Esophagus muscularis mucosa (tissue), 2 donors: Measurements from ENCODE around the gene CLINT1.

Experiments
- EP300 ChIP-seq: sonication (generic); formaldehyde crosslinking; IDR thresholded peaks from one replicate; pipeline ENCODE4 v1.6.1; 2017; ENCODE audit warnings: antibody characterized with exemption
- POLR2A ChIP-seq: fragments of 450-650 bp; IDR thresholded peaks from one replicate; pipeline ENCODE4 v1.6.1; 2017; ENCODE audit warnings: antibody characterized with exemption, moderate library complexity, mild to moderate bottlenecking, low read depth

- TF ChIP-seq EP300 = no peak
- no peak for TF ChIP-seq POLR2A
Measured at GRCh38 chr5:157907479-157907878, 48.5 kb upstream of the CLINT1 start.
